K562 (cell line): ENCODE measurements around the gene AIRE. TPM values are rescaled to one million over a fixed set of nuclear protein-coding genes. Genes with fewer than 3 reads are reported as not detected.

Experiments used
- ATAC-seq: fragments of 200-7000 bp; cut with Tn5 transposase; 3 replicates; pipeline ENCODE4 v1.9.1; 2020; ENCODE audit warnings: moderate library complexity
- BruUV-seq: library from RNA; stranded (reverse); fragments of 400-500 nt; replicated peaks from 2 replicates; lab custom pipeline; 2021; lab: Mats Ljungman, UMichigan
- CTCF ChIA-PET: fragments of 300-600 bp; formaldehyde crosslinking; extraction: SDS; loops from one replicate; lab custom pipeline; 2021; ENCODE audit warnings: low intra/inter-chr PET ratio; lab: Yijun Ruan, JAX
- POLR2A ChIA-PET: fragments of 300-600, 350-650 bp; sonication (Branson Sonifier 250); formaldehyde crosslinking; extraction: SDS; loops from one replicate; lab custom pipeline; 2021; ENCODE audit warnings: antibody characterized with exemption, inconsistent platforms; lab: Yijun Ruan, JAX
- DNase-seq, 4 experiments: peaks; one replicate each; pipeline versions ENCODE4 v3.0.0 to v3.0.0-alpha.2; 2011 to 2018; ENCODE audit warnings: low spot score in 3 of 4, mixed read lengths in 3 of 4; ENCODE audit errors: extremely low read depth in 1 of 4
- FAIRE-seq: peaks from 2 replicates; lab custom pipeline; 2011; peaks lifted over from hg19 to GRCh38; lab: Jason Lieb, UNC
- H2AFZ ChIP-seq: 2 replicates; pipeline ENCODE4 v1.6.0; 2011; ENCODE audit warnings: low read depth, low read length, control low read depth, inconsistent platforms
- H3K27ac ChIP-seq: fragments of 200-600 bp; 3 replicates; pipeline ENCODE4 v1.8.0; 2011; ENCODE audit warnings: low read depth, mild to moderate bottlenecking, control low read depth, inconsistent platforms, low read length, moderate library complexity, mixed read lengths; ENCODE audit errors: extremely low read depth
- H3K27me3 ChIP-seq, 2 experiments: fragments of 300-600 bp in 1 of 2; 2 replicates in 1 of 2; 3 replicates in 1 of 2; pipeline versions ENCODE4 v1.6.0 to v1.8.0; 2011; ENCODE audit warnings: inconsistent platforms in 2 of 2, low read length in 2 of 2, mild to moderate bottlenecking in 1 of 2, mixed read lengths in 1 of 2, moderate library complexity in 1 of 2; ENCODE audit not compliant: control insufficient read depth in 2 of 2, insufficient read depth in 2 of 2
- H3K36me3 ChIP-seq: fragments of 300-600 bp; 3 replicates; pipeline ENCODE4 v1.8.0; 2011; ENCODE audit warnings: mild to moderate bottlenecking, low read length, inconsistent platforms; ENCODE audit not compliant: control insufficient read depth, insufficient read depth
- H3K4me1 ChIP-seq, 2 experiments: fragments of 200-600 bp in 1 of 2; replicated peaks in 1 of 2; 2 replicates in 1 of 2; 3 replicates in 1 of 2; pipeline versions ENCODE4 v1.5.1 to v1.8.0; 2011; ENCODE audit warnings: inconsistent platforms in 2 of 2, low read length in 2 of 2, mild to moderate bottlenecking in 1 of 2, mixed read lengths in 1 of 2, moderate library complexity in 1 of 2; ENCODE audit not compliant: control insufficient read depth in 2 of 2, insufficient read depth in 2 of 2
- H3K4me2 ChIP-seq: 2 replicates; pipeline ENCODE4 v1.6.1; 2011; ENCODE audit warnings: low read length, control low read depth, inconsistent platforms, mixed read lengths; ENCODE audit not compliant: insufficient read depth
- H3K4me3 ChIP-seq: fragments of 200-600 bp; sonication (generic), shearing (Covaris generic); 2 replicates; pipeline ENCODE4 v1.5.1; 2016; ENCODE audit warnings: control low read depth, inconsistent platforms
- H3K79me2 ChIP-seq: fragments of 200-600 bp; 3 replicates; pipeline ENCODE4 v1.8.0; 2011; ENCODE audit warnings: low read length, inconsistent platforms; ENCODE audit not compliant: control insufficient read depth, insufficient read depth
- H3K9ac ChIP-seq, 2 experiments: 2 replicates each; pipeline versions ENCODE4 v1.6.0 to v1.6.1; 2011; ENCODE audit warnings: low read depth in 2 of 2, low read length in 2 of 2, control low read depth in 1 of 2, inconsistent platforms in 1 of 2, mild to moderate bottlenecking in 1 of 2, mixed read lengths in 1 of 2; ENCODE audit not compliant: insufficient read depth in 1 of 2
- H3K9me1 ChIP-seq: one replicate; pipeline ENCODE4 v1.6.0; 2011; ENCODE audit warnings: inconsistent platforms, mild to moderate bottlenecking, low read length, moderate library complexity; ENCODE audit not compliant: control insufficient read depth, insufficient read depth
- H3K9me3 ChIP-seq: replicated peaks from 2 replicates; pipeline ENCODE4 v1.5.1; 2011; ENCODE audit warnings: low read depth, low read length, inconsistent platforms; ENCODE audit not compliant: control insufficient read depth, insufficient read depth
- H4K20me1 ChIP-seq: replicated peaks from 2 replicates; pipeline ENCODE4 v1.6.1; 2011; ENCODE audit warnings: low read length, inconsistent platforms, mixed read lengths; ENCODE audit not compliant: control insufficient read depth, insufficient read depth
- ESRRA ChIP-seq: fragments of 450-650 bp; IDR thresholded peaks from 2 replicates; pipeline ENCODE4 v1.6.1; 2014; ENCODE audit warnings: low read depth, mild to moderate bottlenecking, moderate library complexity, borderline replicate concordance
- HDAC2 ChIP-seq: fragments of 450-650 bp; IDR thresholded peaks from 2 replicates; pipeline ENCODE4 v1.6.1; 2016; ENCODE audit warnings: mild to moderate bottlenecking
- MEF2D ChIP-seq: conservative IDR thresholded peaks from 2 replicates; pipeline ENCODE4 v1.6.1; 2016; ENCODE audit warnings: low read depth, missing genetic modification characterization, missing compliant biosample characterization
- POLR2G ChIP-seq: fragments of 200-400 bp; formaldehyde crosslinking; IDR thresholded peaks from 2 replicates; pipeline ENCODE4 v1.6.1; 2017; ENCODE audit warnings: low read depth, mild to moderate bottlenecking, antibody characterized with exemption, low read length, moderate library complexity
- RBFOX2 ChIP-seq: fragments of 200-400 bp; formaldehyde crosslinking; IDR thresholded peaks from 2 replicates; pipeline ENCODE4 v1.6.1; 2017; ENCODE audit warnings: low read depth, mild to moderate bottlenecking, low read length, moderate library complexity
- RBM22 ChIP-seq: fragments of 200-400 bp; formaldehyde crosslinking; IDR thresholded peaks from 2 replicates; pipeline ENCODE4 v1.6.1; 2018; ENCODE audit warnings: low read length, low read depth; ENCODE audit not compliant: poor library complexity, severe bottlenecking
- SMAD4 ChIP-seq: fragments of 250-450 bp; sonication (Bioruptor Pico); conservative IDR thresholded peaks from 2 replicates; pipeline ENCODE4 v1.8.0; 2021; ENCODE audit warnings: inconsistent platforms, mild to moderate bottlenecking, moderate library complexity
- TAL1 ChIP-seq: fragments of 450-650 bp; IDR thresholded peaks from 2 replicates; pipeline ENCODE4 v1.6.1; 2016; ENCODE audit warnings: mild to moderate bottlenecking
- WGBS: fragments of 100-300 bp; shearing (Covaris generic); methylation state at CpG from one replicate; pipeline ENCODE4 v1.1.6; 2016; ENCODE audit warnings: low coverage, mixed read lengths; ENCODE audit not compliant: insufficient coverage; ENCODE audit errors: missing lambda C conversion rate; 5-methylcytosine and 5-hydroxymethylcytosine counted together
- in situ Hi-C: fragments of 300-500 bp; cut with MboI; formaldehyde crosslinking; loops from 4 replicates; pipeline ENCODE4 v1.15.0; 2018; ENCODE audit warnings: inconsistent platforms, mixed read lengths
- intact Hi-C: fragments of 100-400 bp; cut with micrococcal nuclease; formaldehyde crosslinking; loops from 2 replicates; pipeline ENCODE4 v1.14.2; 2022
- polyA plus RNA-seq, 8 experiments: library from polyadenylated mRNA; depleted of rRNA in 4 of 8; stranded (reverse) in 5 of 8; unstranded in 3 of 8; fragments of >200 nt; fragmentation: Nextera tagmentation in 2 of 8; fragmentation: Illumina TruSeq in 1 of 8; extraction: Ambion mirVana in 2 of 8; extraction: Trizol in 1 of 8; gene quantifications; 2 replicates each; pipeline versions ENCODE4 v1.2.1 to v1.2.3, GENCODE V29; 2011 to 2014; ENCODE audit warnings: inconsistent platforms in 1 of 8, missing spikeins in 1 of 8
- total RNA-seq, 7 experiments: library from RNA; depleted of rRNA in 6 of 7; stranded (reverse); fragments of >200 nt in 6 of 7; fragmentation: Illumina TruSeq in 2 of 7; extraction: Trizol in 2 of 7; gene quantifications; 2 replicates each; pipeline versions ENCODE4 v1.2.1 to v1.2.3, GENCODE V29; 2011 to 2021; ENCODE audit warnings: low replicate concordance in 1 of 7

The AIRE gene
- total and polyA plus RNA-seq, 9 of the 15 experiments (the other 6 are each of a cell fraction or from before 2014, with no cell fraction given): 0.01 TPM; not detected in 8

- no TSS peak for BruUV-seq
Measured at GRCh38 chr21:44322621-44323325, 37.1 kb downstream of the AIRE start.

GRCh38 chr21:44323591-44323990, 37.9 kb downstream of the AIRE start:
- FAIRE-seq: no peak
- Histone ChIP-seq H4K20me1 (peaks cover 9% of the 10 kb centered on the region), H3K79me2 (no peaks in the 10 kb centered on the region), H3K9ac (no peak overlapping the region; a peak in 1 of 4 replicates), H3K9me1 (peaks cover 4% of the 10 kb centered on the region), H2AFZ (no peak overlapping the region), H3K36me3 (peaks cover 72% of the 10 kb centered on the region; the same call in 1 of the 3 replicates), H3K4me1 (peaks cover 0 to 38% of the 10 kb centered on the region in 2 experiments; a peak in 1 of 5 replicates), H3K9me3 (no peaks in the 10 kb centered on the region), H3K27ac (no peak overlapping the region), H3K4me3 (no peak overlapping the region), H3K4me2 (no peak overlapping the region), H3K27me3 (no peaks in the 10 kb centered on the region)
- 0 out of 2 replicates have a peak, but pooled peaks have one; percentile 22 for TF ChIP-seq POLR2G
- TF ChIP-seq SMAD4 (CRISPR knock-in tag): no peak
- DNase-seq: no peak
- POLR2A ChIA-PET: interaction anchor here (1.0 to 1.6 kb wide), 3 partner anchors 9 to 14 kb away, joined by 3 to 4 read pairs (median 3); no protein-coding TSS in a partner anchor
- WGBS: 86% methylated on average over 19 of the region's 20 CpGs
- CTCF ChIA-PET: no interaction called here
- no TSS peak for BruUV-seq
- no peak for ATAC-seq
- in situ Hi-C loops (no loop called here), intact Hi-C loops (no loop called here)

More at GRCh38 chr21:44322621-44323325, 37.1 kb downstream of the AIRE start:
- Histone ChIP-seq H3K9ac (no peak overlapping the region), H3K9me1 (peaks cover 4% of the 10 kb centered on the region), H3K4me1 (peaks cover 0 to 33% of the 10 kb centered on the region in 2 experiments; a peak in 1 of 5 replicates), H3K9me3 (no peaks in the 10 kb centered on the region), H4K20me1 (peaks cover 9% of the 10 kb centered on the region), H3K27ac (no peak overlapping the region), H3K4me2 (no peak overlapping the region), H3K36me3 (peaks cover 79% of the 10 kb centered on the region; the same call in 1 of the 3 replicates), H2AFZ (no peak overlapping the region), H3K4me3 (no peak overlapping the region), H3K27me3 (no peaks in the 10 kb centered on the region), H3K79me2 (no peaks in the 10 kb centered on the region)
- CTCF ChIA-PET: no interaction called here
- in situ Hi-C loops: no loop called here
- FAIRE-seq: no peak
- WGBS: 89% methylated on average over 29 of the region's 38 CpGs
- intact Hi-C loops: no loop called here
- DNase-seq: no peak
- ATAC-seq: no peak
- POLR2A ChIA-PET: interaction anchor here (0.6 to 1.2 kb wide), 5 partner anchors 9 to 1303 kb away, joined by 3 to 7 read pairs (median 3); no protein-coding TSS in a partner anchor
- TF ChIP-seq RBFOX2 (peak; percentile 30), MEF2D (tag) (no peak), RBM22 (peak; percentile 57), POLR2G (peak; percentile 3; the same call in 1 of the 2 replicates), ESRRA (no peak), HDAC2 (no peak), TAL1 (no peak)
